ENCODE measurements around the gene EVC. TPM values are rescaled to one million over a fixed set of nuclear protein-coding genes. Genes with fewer than 3 reads are reported as not detected.
"Not testable (repeated sequence)": the region's sequence is repeated elsewhere in the genome, so short reads cannot be mapped to it uniquely, and the experiment has no call there.

EVC gene
- total RNA-seq, 2 donors from 2014 or later, result 0.14 to 1.4 TPM

GRCh38 chr4:5805270-5805669, 94.3 kb downstream of the EVC start:
- H3K9me3 Mint-ChIP-seq, result no peaks in the 10 kb centered on the region
- no peaks in the 10 kb centered on the region for H3K36me3 Mint-ChIP-seq
- ATAC-seq (no peak), DNase-seq (ENCODE audit: low spot score in 2 of 2) (no peak)
- no peak overlapping the region for H3K27ac Mint-ChIP-seq

GRCh38 chr4:5808081-5808741, 97.2 kb downstream of the EVC start:
- H3K27ac Mint-ChIP-seq, result no peak overlapping the region
- DNase-seq (ENCODE audit: low spot score in 2 of 2) (no peak), ATAC-seq (no peak)
- H3K9me3 Mint-ChIP-seq, result no peaks in the 10 kb centered on the region
- H3K36me3 Mint-ChIP-seq, result no peaks in the 10 kb centered on the region

- ATAC-seq, result no peak
- H3K9me3 Mint-ChIP-seq, result no peaks in the 10 kb centered on the region
- H3K27ac Mint-ChIP-seq, result no peak overlapping the region
- H3K36me3 Mint-ChIP-seq, result no peaks in the 10 kb centered on the region
- no peak for DNase-seq (ENCODE audit: low spot score in 2 of 2)
Measured at GRCh38 chr4:5809216-5809776, 98.3 kb downstream of the EVC start.

- no peaks in the 10 kb centered on the region for H3K9me3 Mint-ChIP-seq
- ATAC-seq (no peak), DNase-seq (ENCODE audit: low spot score in 2 of 2) (no peak)
- H3K27ac Mint-ChIP-seq, result no peak overlapping the region
- H3K36me3 Mint-ChIP-seq, result no peaks in the 10 kb centered on the region
Measured at GRCh38 chr4:5810151-5810550, 99.2 kb downstream of the EVC start.

GRCh38 chr4:5810770-5811430, 99.9 kb downstream of the EVC start:
- no peaks in the 10 kb centered on the region for H3K9me3 Mint-ChIP-seq
- no peaks in the 10 kb centered on the region for H3K36me3 Mint-ChIP-seq
- ATAC-seq, result no peak
- DNase-seq (ENCODE audit: low spot score in 2 of 2), result no peak
- no peak overlapping the region for H3K27ac Mint-ChIP-seq

GRCh38 chr4:5812057-5812456, 101.1 kb downstream of the EVC start:
- not testable (repeated sequence) for H3K27ac Mint-ChIP-seq; DNase-seq (ENCODE audit: low spot score in 2 of 2); ATAC-seq; H3K9me3 Mint-ChIP-seq; H3K36me3 Mint-ChIP-seq

- no peaks in the 10 kb centered on the region for H3K36me3 Mint-ChIP-seq
- ATAC-seq (peak; percentile 50 to 51), DNase-seq (ENCODE audit: low spot score in 2 of 2) (peak in 1 of 2 donors; percentile 17)
- no peaks in the 10 kb centered on the region for H3K9me3 Mint-ChIP-seq
- peak overlapping the region in 1 of 2 donors; percentile 47 for H3K27ac Mint-ChIP-seq
Measured at GRCh38 chr4:5812506-5813229, 101.7 kb downstream of the EVC start.

GRCh38 chr4:5813882-5814255, 102.9 kb downstream of the EVC start:
- H3K36me3 Mint-ChIP-seq, result no peaks in the 10 kb centered on the region
- ATAC-seq, result no peak
- no peak for DNase-seq (ENCODE audit: low spot score in 2 of 2)
- H3K9me3 Mint-ChIP-seq, result no peaks in the 10 kb centered on the region
- H3K27ac Mint-ChIP-seq, result no peak overlapping the region

GRCh38 chr4:5814421-5814820, 103.4 kb downstream of the EVC start:
- DNase-seq (ENCODE audit: low spot score in 2 of 2), result no peak
- no peak for ATAC-seq
- H3K27ac Mint-ChIP-seq, result no peak overlapping the region
- no peaks in the 10 kb centered on the region for H3K9me3 Mint-ChIP-seq
- no peaks in the 10 kb centered on the region for H3K36me3 Mint-ChIP-seq

GRCh38 chr4:5815641-5816040, 104.6 kb downstream of the EVC start:
- H3K36me3 Mint-ChIP-seq, result no peaks in the 10 kb centered on the region
- DNase-seq (ENCODE audit: low spot score in 2 of 2), result no peak
- ATAC-seq, result no peak
- no peaks in the 10 kb centered on the region for H3K9me3 Mint-ChIP-seq
- H3K27ac Mint-ChIP-seq, result no peak overlapping the region

- Mint-ChIP-seq H3K27ac (no peak overlapping the region), H3K36me3 (no peaks in the 10 kb centered on the region), H3K9me3 (no peaks in the 10 kb centered on the region)
- ATAC-seq (no peak), DNase-seq (ENCODE audit: low spot score in 2 of 2) (no peak)
Measured at GRCh38 chr4:5816101-5816500, 105.1 kb downstream of the EVC start.

GRCh38 chr4:5816851-5817375, 105.9 kb downstream of the EVC start:
- DNase-seq (ENCODE audit: low spot score in 2 of 2) (no peak), ATAC-seq (no peak)
- no peak overlapping the region for H3K27ac Mint-ChIP-seq
- no peaks in the 10 kb centered on the region for H3K36me3 Mint-ChIP-seq
- no peaks in the 10 kb centered on the region for H3K9me3 Mint-ChIP-seq

- Mint-ChIP-seq H3K27ac (no peak overlapping the region), H3K36me3 (no peaks in the 10 kb centered on the region), H3K9me3 (no peaks in the 10 kb centered on the region)
- ATAC-seq (no peak), DNase-seq (ENCODE audit: low spot score in 2 of 2) (peak in 1 of 2 donors; percentile 23)
Measured at GRCh38 chr4:5821665-5822358, 110.8 kb downstream of the EVC start.

- DNase-seq (ENCODE audit: low spot score in 2 of 2), result no peak
- Mint-ChIP-seq H3K9me3 (no peaks in the 10 kb centered on the region), H3K36me3 (no peaks in the 10 kb centered on the region), H3K27ac (no peak overlapping the region)
- ATAC-seq, result no peak
Measured at GRCh38 chr4:5822619-5823018, 111.6 kb downstream of the EVC start.

- Mint-ChIP-seq H3K36me3 (no peaks in the 10 kb centered on the region), H3K27ac (no peak overlapping the region), H3K9me3 (no peaks in the 10 kb centered on the region)
- ATAC-seq, result peak in 1 of 2 donors; percentile 69
- DNase-seq (ENCODE audit: low spot score in 2 of 2), result no peak
Measured at GRCh38 chr4:5823542-5824211, 112.7 kb downstream of the EVC start.

- ATAC-seq, result no peak
- Mint-ChIP-seq H3K27ac (peak overlapping the region in 1 of 2 donors; percentile 57), H3K9me3 (no peaks in the 10 kb centered on the region), H3K36me3 (no peaks in the 10 kb centered on the region)
- DNase-seq (ENCODE audit: low spot score in 2 of 2), result no peak
Measured at GRCh38 chr4:5824227-5824626, 113.2 kb downstream of the EVC start.
